Common myeloid progenitor, CD34-positive (primary cell): ENCODE results near the gene HAUS2.

Experiments
- CTCF ChIA-PET: fragments of 350-600 bp; sonication (Branson Sonifier 250); formaldehyde crosslinking; loops from one replicate; lab custom pipeline; 2021; ENCODE audit warnings: antibody characterized with exemption; lab: Charles Lee
- POLR2A ChIA-PET: fragments of 350-600 bp; sonication (Branson Sonifier 250); formaldehyde crosslinking; loops from one replicate; lab custom pipeline; 2021; ENCODE audit warnings: antibody characterized with exemption; lab: Charles Lee
- DNase-seq, 3 donors: peaks; one replicate each; pipeline versions ENCODE4 v3.0.0 to v3.0.0-alpha.2; 2013
- H3K27ac ChIP-seq, 2 experiments: 1 replicate in 1 of 2; 2 replicates in 1 of 2; pipeline ENCODE4 v1.7.0; 2013; ENCODE audit warnings: inconsistent platforms in 2 of 2, low read length in 2 of 2, mild to moderate bottlenecking in 2 of 2, low read depth in 1 of 2, moderate library complexity in 1 of 2; ENCODE audit not compliant: severe bottlenecking in 2 of 2, insufficient read depth in 1 of 2, poor library complexity in 1 of 2
- H3K27me3 ChIP-seq, 5 experiments: replicated peaks in 2 of 5; 1 replicate in 3 of 5; 2 replicates in 2 of 5; pipeline versions ENCODE4 v1.6.1 to v1.7.0; 2013; ENCODE audit warnings: low read length in 4 of 5, mild to moderate bottlenecking in 2 of 5, moderate library complexity in 2 of 5, inconsistent platforms in 1 of 5; ENCODE audit not compliant: insufficient read depth in 5 of 5, control insufficient read depth in 4 of 5
- H3K36me3 ChIP-seq, 4 experiments: 1 replicate in 2 of 4; 2 replicates in 2 of 4; pipeline versions ENCODE4 v1.6.1 to v1.7.0; 2013; ENCODE audit warnings: low read length in 3 of 4, control low read depth in 1 of 4, mild to moderate bottlenecking in 1 of 4; ENCODE audit not compliant: control insufficient read depth in 4 of 4, insufficient read depth in 4 of 4
- H3K4me1 ChIP-seq, 4 experiments: 1 replicate in 3 of 4; 2 replicates in 1 of 4; pipeline versions ENCODE4 v1.6.1 to v1.7.1; 2013; ENCODE audit warnings: low read length in 3 of 4, mild to moderate bottlenecking in 3 of 4, control low read depth in 1 of 4, inconsistent platforms in 1 of 4, moderate library complexity in 1 of 4; ENCODE audit not compliant: control insufficient read depth in 4 of 4, insufficient read depth in 4 of 4; ENCODE audit errors: control extremely low read depth in 1 of 4
- H3K4me3 ChIP-seq, 7 experiments: 1 replicate in 4 of 7; 2 replicates in 3 of 7; pipeline versions ENCODE4 v1.5.1 to v1.7.0; 2013; ENCODE audit warnings: mild to moderate bottlenecking in 7 of 7, low read length in 6 of 7, moderate library complexity in 6 of 7, inconsistent platforms in 2 of 7, low read depth in 2 of 7, control low read depth in 1 of 7; ENCODE audit not compliant: insufficient read depth in 4 of 7, control insufficient read depth in 1 of 7; ENCODE audit errors: extremely low read depth in 1 of 7
- H3K9me3 ChIP-seq, 5 experiments: 1 replicate in 4 of 5; 2 replicates in 1 of 5; pipeline versions ENCODE4 v1.6.1 to v1.7.1; 2013; ENCODE audit warnings: low read length in 4 of 5, mild to moderate bottlenecking in 2 of 5, inconsistent platforms in 1 of 5, low read depth in 1 of 5, moderate library complexity in 1 of 5; ENCODE audit not compliant: control insufficient read depth in 4 of 5, insufficient read depth in 2 of 5; ENCODE audit errors: control extremely low read depth in 1 of 5
- WGBS: methylation state at CpG from one replicate; pipeline ENCODE4 v1.1.5; 2013; ENCODE audit not compliant: insufficient coverage; 5-methylcytosine and 5-hydroxymethylcytosine counted together

HAUS2 gene

DNA sequence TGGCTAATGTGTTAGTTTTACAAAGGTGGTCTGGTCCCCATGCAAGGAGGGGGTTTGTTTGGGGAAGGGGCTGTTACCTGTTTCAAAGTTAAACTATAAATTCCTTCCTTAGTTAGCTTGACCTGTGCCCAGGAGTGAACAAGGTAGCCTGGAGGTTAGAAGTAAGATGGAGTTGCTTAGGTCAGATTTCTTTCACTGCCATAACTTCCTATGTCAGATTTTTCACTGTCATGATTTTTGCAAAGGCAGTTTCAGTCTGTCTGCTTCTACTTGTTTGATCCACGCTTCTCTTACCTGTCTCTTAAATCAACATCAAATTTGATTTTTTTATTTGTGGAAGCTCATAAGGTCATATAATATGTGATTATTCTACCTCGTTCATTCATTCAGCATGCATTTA lies 55.3 kb downstream of the HAUS2 start:
- H3K4me3 ChIP-seq: no peak overlapping the region
- H3K4me1 ChIP-seq: peaks cover 38 to 67% (median 64%) of the 10 kb centered on the region in 4 experiments
- H3K27me3 ChIP-seq: no peaks in the 10 kb centered on the region
- WGBS: no CpG with 5 or more reads among the region's 2 CpGs
- ChIA-PET POLR2A (interaction anchor here (1.1 kb wide), 1 partner anchor 22 kb away, joined by 5 read pairs; no protein-coding TSS in a partner anchor), CTCF (interaction anchor here (1.0 to 5.8 kb wide), 2 partner anchors 10 to 21 kb away, joined by 3 to 46 read pairs; no protein-coding TSS in a partner anchor)
- H3K9me3 ChIP-seq: peaks cover 0 to 8% (median 0%) of the 10 kb centered on the region in 5 experiments
- no peak for DNase-seq
- H3K27ac ChIP-seq: peak overlapping the region in 1 of 2 experiments; percentile 19
- H3K36me3 ChIP-seq: peaks cover 0 to 15% (median 3%) of the 10 kb centered on the region in 4 experiments

GRCh38 chr15:42604894-42605744 lies 56.5 kb downstream of the HAUS2 start:
- peak overlapping the region in 4 of 7 experiments; percentile 20 to 61 (median 50) for H3K4me3 ChIP-seq
- ChIA-PET CTCF (interaction anchor here (0.9 to 5.8 kb wide), 9 partner anchors 9 to 53 kb away, joined by 3 to 46 read pairs (median 4); no protein-coding TSS in a partner anchor), POLR2A (interaction anchor here (1.2 to 1.6 kb wide), 3 partner anchors 9 to 24 kb away, joined by 3 to 6 read pairs (median 5); no protein-coding TSS in a partner anchor)
- H3K4me1 ChIP-seq: peaks cover 43 to 79% (median 74%) of the 10 kb centered on the region in 4 experiments
- H3K27ac ChIP-seq: peak overlapping the region in 1 of 2 experiments; percentile 68
- DNase-seq: peak; percentile 38 to 89 (median 79)
- peaks cover 0 to 8% (median 0%) of the 10 kb centered on the region in 5 experiments for H3K9me3 ChIP-seq
- WGBS: 45% methylated on average over 4 of the region's 8 CpGs
- H3K27me3 ChIP-seq: no peaks in the 10 kb centered on the region
- peaks cover 0 to 11% (median 1%) of the 10 kb centered on the region in 4 experiments for H3K36me3 ChIP-seq

DNA sequence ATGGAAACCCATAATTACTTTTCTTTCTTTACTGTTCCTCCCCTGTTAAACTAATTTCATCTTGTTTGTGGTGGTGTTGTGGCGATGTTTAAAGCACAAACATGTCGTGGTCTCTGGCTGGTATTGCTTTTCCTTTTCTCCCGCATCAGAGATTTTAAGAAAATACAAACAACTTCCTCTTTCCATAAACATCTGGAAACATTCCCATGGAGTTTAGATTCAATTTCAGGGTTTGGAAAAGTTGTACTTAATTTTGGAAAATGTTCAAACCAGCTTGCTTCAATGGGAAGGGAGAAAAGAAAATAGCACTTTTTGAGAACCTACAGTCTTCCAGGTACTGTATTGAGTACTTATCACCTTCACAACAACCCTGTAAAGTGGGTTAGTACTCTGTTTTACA lies 57.2 kb downstream of the HAUS2 start:
- Histone ChIP-seq H3K27me3 (no peaks in the 10 kb centered on the region), H3K9me3 (peaks cover 0 to 8% (median 0%) of the 10 kb centered on the region in 5 experiments), H3K4me1 (peaks cover 43 to 85% (median 80%) of the 10 kb centered on the region in 4 experiments), H3K27ac (peak overlapping the region in 1 of 2 experiments; percentile 68), H3K4me3 (peak overlapping the region in 1 of 7 experiments; percentile 61), H3K36me3 (peaks cover 0 to 9% (median 1%) of the 10 kb centered on the region in 4 experiments)
- no peak for DNase-seq
- ChIA-PET CTCF (interaction anchor here (1.0 to 5.8 kb wide), 7 partner anchors 10 to 41 kb away, joined by 3 to 46 read pairs (median 9); no protein-coding TSS in a partner anchor), POLR2A (interaction anchor here (1.2 to 1.6 kb wide), 3 partner anchors 10 to 24 kb away, joined by 3 to 6 read pairs (median 5); no protein-coding TSS in a partner anchor)
- WGBS: no CpG with 5 or more reads among the region's 3 CpGs

GRCh38 chr15:42608110-42608531 lies 59.5 kb downstream of the HAUS2 start:
- ChIA-PET CTCF (interaction anchor here (0.9 to 5.8 kb wide), 13 partner anchors 8 to 90 kb away, joined by 3 to 46 read pairs (median 5); partner anchors contain the start of genes HAUS2, LRRC57 and STARD9), POLR2A (interaction anchor here (0.6 to 2.3 kb wide), 11 partner anchors 8 to 60 kb away, joined by 3 to 8 read pairs (median 4); partner anchors contain the start of genes HAUS2, LRRC57 and STARD9)
- Histone ChIP-seq H3K36me3 (no peaks in the 10 kb centered on the region), H3K4me1 (peaks cover 38 to 96% (median 85%) of the 10 kb centered on the region in 4 experiments), H3K27ac (peak overlapping the region; percentile 55 to 62), H3K9me3 (no peaks in the 10 kb centered on the region), H3K27me3 (no peaks in the 10 kb centered on the region), H3K4me3 (peak overlapping the region in 4 of 7 experiments; percentile 3 to 54 (median 22))
- DNase-seq: peak; percentile 98 to 100 (median 100)
- WGBS: 0% methylated on average over 1 of the region's 4 CpGs

DNA sequence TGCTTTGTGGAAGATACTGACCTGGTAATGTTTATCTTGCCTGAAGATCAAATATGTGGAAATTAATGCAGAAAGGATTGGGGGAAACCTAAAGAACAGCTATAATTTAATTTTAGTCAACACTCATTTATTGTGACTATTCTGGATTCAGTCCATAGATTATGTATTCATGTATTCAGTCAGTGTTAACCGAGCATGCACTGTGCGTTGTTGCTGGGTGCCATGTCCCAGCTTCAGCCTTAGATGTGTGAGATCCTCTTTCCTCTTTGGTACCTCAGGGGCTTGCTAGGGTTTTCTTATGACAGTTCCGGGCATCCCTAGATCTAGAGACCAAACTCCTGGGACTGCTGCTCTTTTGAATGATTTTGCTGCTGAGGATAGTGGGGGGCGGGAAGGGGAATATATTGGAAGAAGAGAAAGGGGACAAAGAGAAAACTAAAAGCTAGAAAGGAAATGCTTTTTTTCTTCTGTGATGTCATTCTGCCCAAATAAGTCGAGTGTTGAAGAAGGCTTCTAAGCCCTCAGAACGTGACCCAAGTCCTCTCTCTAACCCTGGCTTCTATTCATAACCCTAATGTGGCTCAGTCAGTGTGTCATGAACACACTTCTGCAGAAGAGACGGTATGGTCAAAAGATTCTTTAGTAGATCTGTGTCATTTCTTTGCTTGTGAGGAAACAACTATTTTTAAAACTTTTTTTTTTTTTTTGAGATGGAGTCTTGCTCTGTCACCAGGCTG lies 60.3 kb downstream of the HAUS2 start:
- POLR2A ChIA-PET: interaction anchor here (0.7 to 2.3 kb wide), 7 partner anchors 9 to 60 kb away, joined by 3 to 8 read pairs (median 4); partner anchors contain the start of genes HAUS2, LRRC57 and STARD9
- H3K4me3 ChIP-seq: peak overlapping the region in 3 of 7 experiments; percentile 19 to 54 (median 30)
- DNase-seq: peak in 2 of 3 donors; percentile 50 to 61

GRCh38 chr15:42611532-42611931 lies 62.9 kb downstream of the HAUS2 start:
- peaks cover 16 to 74% (median 54%) of the 10 kb centered on the region in 4 experiments for H3K4me1 ChIP-seq
- no peaks in the 10 kb centered on the region for H3K36me3 ChIP-seq
- H3K27me3 ChIP-seq: no peaks in the 10 kb centered on the region
- ChIA-PET CTCF (interaction anchor here (1.2 to 1.9 kb wide), 2 partner anchors 15 to 20 kb away, joined by 4 to 5 read pairs; no protein-coding TSS in a partner anchor), POLR2A (no interaction called here)
- DNase-seq: no peak
- no peak overlapping the region for H3K27ac ChIP-seq
- H3K9me3 ChIP-seq: no peaks in the 10 kb centered on the region
- no peak overlapping the region for H3K4me3 ChIP-seq
- no CpG with 5 or more reads among the region's 1 CpG for WGBS

More for the DNA sequence above, 60.3 kb downstream of the HAUS2 start:
- H3K27ac ChIP-seq: peak overlapping the region; percentile 55 to 62
- no peaks in the 10 kb centered on the region for H3K9me3 ChIP-seq
- 39% methylated on average over 3 of the region's 7 CpGs for WGBS
- peaks cover 36 to 90% (median 77%) of the 10 kb centered on the region in 4 experiments for H3K4me1 ChIP-seq
- no peaks in the 10 kb centered on the region for H3K27me3 ChIP-seq
- CTCF ChIA-PET: interaction anchor here (0.9 to 5.8 kb wide), 13 partner anchors 7 to 91 kb away, joined by 3 to 46 read pairs (median 5); partner anchors contain the start of genes HAUS2, LRRC57 and STARD9
- H3K36me3 ChIP-seq: no peaks in the 10 kb centered on the region
